H1 (cell line): Measurements from ENCODE around the gene PTGIS. TPM values are rescaled to one million over a fixed set of nuclear protein-coding genes. Genes with fewer than 3 reads are reported as not detected.

Source experiments
- CBX8 ChIP-seq: fragments of 300-800, 300-1000 bp; sonication (generic); IDR thresholded peaks from 2 replicates; pipeline ENCODE4 v1.7.1; 2016; ENCODE audit warnings: low read depth, low read length, borderline replicate concordance
- CHD1 ChIP-seq: IDR thresholded peaks from 2 replicates; pipeline ENCODE4 v1.6.1; 2012; ENCODE audit warnings: low read depth, low read length, improper control_type of control experiment
- EZH2 ChIP-seq: fragments of 200-600 bp; sonication (generic); IDR thresholded peaks from 2 replicates; pipeline ENCODE4 v1.7.1; 2012; ENCODE audit warnings: low read depth, mild to moderate bottlenecking, moderate library complexity, low read length, inconsistent platforms; ENCODE audit not compliant: severe bottlenecking
- NRF1 ChIP-seq: IDR thresholded peaks from 2 replicates; pipeline ENCODE4 v1.6.1; 2011; ENCODE audit warnings: mild to moderate bottlenecking, low read depth, low read length, improper control_type of control experiment
- POU5F1 ChIP-seq: IDR thresholded peaks from 2 replicates; pipeline ENCODE4 v1.6.1; 2011; ENCODE audit warnings: low read depth, mild to moderate bottlenecking, low read length, moderate library complexity
- SAP30 ChIP-seq: fragments of 300-600 bp; sonication (generic); IDR thresholded peaks from 2 replicates; pipeline ENCODE4 v1.7.1; 2012; ENCODE audit warnings: low read length, moderate library complexity, mild to moderate bottlenecking, inconsistent platforms; ENCODE audit not compliant: insufficient read depth, insufficient replicate concordance
- TAF1 ChIP-seq: IDR thresholded peaks from 2 replicates; pipeline ENCODE4 v1.6.1; 2011; ENCODE audit warnings: mild to moderate bottlenecking, low read depth, low read length
- polyA plus RNA-seq, 7 experiments: library from polyadenylated mRNA; depleted of rRNA in 3 of 7; stranded (reverse) in 5 of 7; unstranded in 2 of 7; fragments of >200 nt in 5 of 7; fragments of 200-250 nt in 2 of 7; gene quantifications; 1 replicate in 5 of 7; 2 replicates in 1 of 7; 4 replicates in 1 of 7; pipeline versions ENCODE4 v1.2.1 to v1.2.3, GENCODE V29; 2011 to 2013; ENCODE audit warnings: missing spikeins in 2 of 7, mixed read lengths in 2 of 7
- total RNA-seq: library from RNA; stranded (reverse); fragmentation: NEBNext Ultra II Directional; extraction: Animal tissue kit (Norgen Biotek cat#: 25700); gene quantifications from 2 replicates; pipeline ENCODE4 v1.2.1, GENCODE V29; 2021
- TF ChIP-seq, protein P1 (sequence below): IDR thresholded peaks from 2 replicates; pipeline ENCODE4 v1.6.1; 2012; ENCODE audit warnings: inconsistent platforms

The PTGIS gene
- total and polyA plus RNA-seq, 2 of the 8 experiments (the other 6 are each of a cell fraction or from before 2014, with no cell fraction given) = 29.9 to 35.5 TPM

DNA sequence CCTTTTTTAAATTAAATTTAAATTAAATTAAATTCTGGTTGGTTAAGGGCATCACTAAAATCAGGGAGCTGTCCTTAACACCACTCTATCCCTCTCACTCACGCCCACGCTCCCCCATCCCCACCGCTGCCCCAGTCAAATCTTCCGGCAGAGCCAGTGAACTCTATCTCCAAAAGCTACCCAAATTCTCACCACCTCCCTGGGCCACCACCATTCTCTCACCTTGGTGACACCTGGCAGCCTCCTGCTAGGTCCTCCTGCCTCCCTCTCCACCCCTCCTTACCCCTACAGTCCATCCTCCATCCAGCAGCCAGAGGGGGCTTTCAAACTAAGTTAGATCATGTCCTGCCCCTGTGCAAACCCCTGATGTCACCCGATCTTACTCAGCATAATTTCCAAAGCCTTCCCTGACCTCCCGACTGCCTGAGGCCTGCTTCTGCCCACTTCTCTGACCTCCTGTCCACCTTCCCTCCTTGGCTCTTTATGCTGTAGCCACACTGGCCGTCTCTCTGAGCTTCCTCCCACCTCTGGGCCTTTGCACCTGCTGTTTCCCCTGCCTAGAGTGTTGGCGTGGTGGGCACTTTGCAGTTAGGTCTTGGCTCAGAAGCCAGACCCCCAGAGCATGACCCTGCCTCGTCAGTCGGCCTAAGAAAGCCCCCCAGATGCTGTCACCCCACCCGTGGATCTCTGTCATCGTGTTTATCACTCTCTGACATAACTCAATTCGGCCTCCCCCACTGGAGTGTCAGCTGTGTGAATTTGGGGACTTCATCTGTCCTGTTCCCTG is 24.7 kb downstream of the PTGIS start (continued):
- no peak for TF ChIP-seq NRF1
- no peak for TF ChIP-seq EZH2
- TF ChIP-seq CHD1 = no peak
- TF ChIP-seq POU5F1 = no peak
- TF ChIP-seq CBX8 = no peak
- TF ChIP-seq SAP30 = no peak
- no peak for TF ChIP-seq TAF1
- TF ChIP-seq, protein P1, sequence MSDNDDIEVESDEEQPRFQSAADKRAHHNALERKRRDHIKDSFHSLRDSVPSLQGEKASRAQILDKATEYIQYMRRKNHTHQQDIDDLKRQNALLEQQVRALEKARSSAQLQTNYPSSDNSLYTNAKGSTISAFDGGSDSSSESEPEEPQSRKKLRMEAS = no peak
